HEK293 (cell line): ENCODE data around the gene ARHGAP21.

ENCODE experiments used
- CTCF ChIA-PET: fragments of 350-600 bp; formaldehyde crosslinking; extraction: SDS; loops from one replicate; lab custom pipeline; 2021; ENCODE audit warnings: antibody characterized with exemption; lab: Yijun Ruan, JAX
- POLR2A ChIA-PET: fragments of 300-600 bp; formaldehyde crosslinking; extraction: SDS; loops from one replicate; lab custom pipeline; 2020; ENCODE audit warnings: antibody characterized with exemption, inconsistent platforms; lab: Yijun Ruan, JAX
- H3K27ac ChIP-seq: fragments of 200-500 bp; sonication (Bioruptor generic); 2 replicates; pipeline ENCODE4 v1.5.1; 2014; ENCODE audit warnings: low read depth, low read length, control low read depth, inconsistent platforms; ENCODE audit errors: extremely low read depth
- H3K36me3 ChIP-seq, 2 experiments: fragments of 200-500 bp in 1 of 2; sonication (Bioruptor generic) in 1 of 2; 1 replicate in 1 of 2; 2 replicates in 1 of 2; pipeline ENCODE4 v1.5.1; 2014 to 2017; ENCODE audit warnings: inconsistent platforms in 2 of 2, low read length in 2 of 2; ENCODE audit not compliant: control insufficient read depth in 2 of 2, insufficient read depth in 1 of 2
- H3K4me1 ChIP-seq: fragments of 200-500 bp; sonication (Bioruptor generic); 2 replicates; pipeline ENCODE4 v1.5.1; 2014; ENCODE audit warnings: mild to moderate bottlenecking, low read length, inconsistent platforms; ENCODE audit not compliant: control insufficient read depth, insufficient read depth
- H3K4me3 ChIP-seq: 2 replicates; pipeline ENCODE4 v1.5.1; 2011; ENCODE audit warnings: low read depth, mild to moderate bottlenecking, control low read depth, low read length, moderate library complexity
- H3K9me3 ChIP-seq: fragments of 200-500 bp; sonication (Bioruptor generic); 2 replicates; pipeline ENCODE4 v1.5.1; 2014; ENCODE audit warnings: low read depth, low read length, inconsistent platforms; ENCODE audit not compliant: control insufficient read depth, insufficient read depth
- EGR2 ChIP-seq: fragments of 450-650 bp; formaldehyde crosslinking; IDR thresholded peaks from 2 replicates; pipeline ENCODE4 v1.5.1; 2016; ENCODE audit warnings: low read depth, missing biosample characterization, missing genetic modification characterization
- SCRT1 ChIP-seq: fragments of 450-650 bp; formaldehyde crosslinking; IDR thresholded peaks from 2 replicates; pipeline ENCODE4 v1.5.1; 2016; ENCODE audit warnings: missing biosample characterization, missing genetic modification characterization, borderline replicate concordance
- SP7 ChIP-seq: fragments of 450-650 bp; formaldehyde crosslinking; IDR thresholded peaks from 2 replicates; pipeline ENCODE4 v1.5.1; 2016; ENCODE audit warnings: missing biosample characterization, missing genetic modification characterization
- YY1 ChIP-seq: fragments of 450-650 bp; formaldehyde crosslinking; IDR thresholded peaks from 2 replicates; pipeline ENCODE4 v1.5.1; 2018; ENCODE audit warnings: missing biosample characterization, missing genetic modification characterization
- ZFP3 ChIP-seq: fragments of 450-650 bp; formaldehyde crosslinking; IDR thresholded peaks from 2 replicates; pipeline ENCODE4 v1.5.1; 2016; ENCODE audit warnings: low read depth, missing biosample characterization, missing genetic modification characterization
- ZFP69B ChIP-seq: fragments of 450-650 bp; formaldehyde crosslinking; IDR thresholded peaks from 2 replicates; pipeline ENCODE4 v1.5.1; 2016; ENCODE audit warnings: missing biosample characterization, missing genetic modification characterization
- ZNF169 ChIP-seq: fragments of 450-650 bp; formaldehyde crosslinking; IDR thresholded peaks from 2 replicates; pipeline ENCODE4 v1.5.1; 2016; ENCODE audit warnings: missing biosample characterization, missing genetic modification characterization
- ZNF521 ChIP-seq: fragments of 450-650 bp; formaldehyde crosslinking; IDR thresholded peaks from 2 replicates; pipeline ENCODE4 v1.5.1; 2017; ENCODE audit warnings: missing biosample characterization, mild to moderate bottlenecking, missing genetic modification characterization
- ZNF530 ChIP-seq: fragments of 450-650 bp; formaldehyde crosslinking; IDR thresholded peaks from 2 replicates; pipeline ENCODE4 v1.5.1; 2016; ENCODE audit warnings: low read depth, missing biosample characterization, missing genetic modification characterization
- ZNF560 ChIP-seq: fragments of 450-650 bp; formaldehyde crosslinking; IDR thresholded peaks from 2 replicates; pipeline ENCODE4 v1.5.1; 2017; ENCODE audit warnings: missing biosample characterization, missing genetic modification characterization, borderline replicate concordance
- ZNF624 ChIP-seq: fragments of 450-650 bp; formaldehyde crosslinking; IDR thresholded peaks from 2 replicates; pipeline ENCODE4 v1.5.1; 2017; ENCODE audit warnings: missing biosample characterization, missing genetic modification characterization
- ZNF654 ChIP-seq: fragments of 450-650 bp; formaldehyde crosslinking; IDR thresholded peaks from 2 replicates; pipeline ENCODE4 v1.5.1; 2016; ENCODE audit warnings: low read depth, missing biosample characterization, missing genetic modification characterization
- ZNF664 ChIP-seq: fragments of 450-650 bp; formaldehyde crosslinking; IDR thresholded peaks from 2 replicates; pipeline ENCODE4 v1.5.1; 2016; ENCODE audit warnings: missing biosample characterization, missing genetic modification characterization
- ZNF677 ChIP-seq: fragments of 450-650 bp; IDR thresholded peaks from 2 replicates; pipeline ENCODE4 v1.5.0; 2018; ENCODE audit warnings: missing biosample characterization, mild to moderate bottlenecking, missing genetic modification characterization, moderate library complexity
- ZNF791 ChIP-seq: fragments of 450-650 bp; formaldehyde crosslinking; IDR thresholded peaks from 2 replicates; pipeline ENCODE4 v1.5.1; 2016; ENCODE audit warnings: missing biosample characterization, missing genetic modification characterization
- ZSCAN23 ChIP-seq: fragments of 450-650 bp; formaldehyde crosslinking; IDR thresholded peaks from 2 replicates; pipeline ENCODE4 v1.5.1; 2016; ENCODE audit warnings: missing biosample characterization, missing genetic modification characterization
- TF ChIP-seq, protein P1 (sequence below): fragments of 450-650 bp; formaldehyde crosslinking; IDR thresholded peaks from 2 replicates; pipeline ENCODE4 v1.5.1; 2016; ENCODE audit warnings: missing biosample characterization, missing genetic modification characterization
- TF ChIP-seq, protein P2 (sequence below): fragments of 450-650 bp; formaldehyde crosslinking; IDR thresholded peaks from 2 replicates; pipeline ENCODE4 v1.5.1; 2016; ENCODE audit warnings: missing biosample characterization, missing genetic modification characterization
- TF ChIP-seq, protein P3 (sequence below): fragments of 450-650 bp; formaldehyde crosslinking; IDR thresholded peaks from 2 replicates; pipeline ENCODE4 v1.5.1; 2016; ENCODE audit warnings: missing biosample characterization, missing genetic modification characterization
- TF ChIP-seq, protein P4 (sequence below): fragments of 450-650 bp; formaldehyde crosslinking; IDR thresholded peaks from 2 replicates; pipeline ENCODE4 v1.5.1; 2016; ENCODE audit warnings: missing biosample characterization, missing genetic modification characterization

Gene ARHGAP21

DNA sequence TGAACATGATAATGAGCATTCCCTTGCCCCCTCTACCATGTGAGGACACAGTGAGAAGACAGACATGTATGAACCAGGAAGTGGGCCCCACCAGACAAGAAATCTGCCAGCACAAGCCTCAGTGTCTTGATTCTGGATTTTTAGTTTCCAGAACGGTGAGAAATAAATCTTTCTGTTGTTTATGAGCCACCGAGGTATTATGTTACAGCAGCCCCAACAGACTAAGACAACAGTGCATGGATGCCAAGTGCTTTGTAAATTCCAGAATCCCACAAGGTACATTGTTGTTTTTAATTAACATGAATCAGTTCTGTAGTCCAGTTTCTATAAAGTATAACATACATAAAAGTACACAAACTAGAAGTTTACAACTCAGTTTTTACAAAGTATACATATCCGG, 162.2 kb downstream of the ARHGAP21 start (continued):
- TF ChIP-seq SCRT1 (tag by site-specific recombination) (no peak), ZFP69B (0 out of 2 replicates have a peak, but pooled peaks have one; percentile 20)

DNA sequence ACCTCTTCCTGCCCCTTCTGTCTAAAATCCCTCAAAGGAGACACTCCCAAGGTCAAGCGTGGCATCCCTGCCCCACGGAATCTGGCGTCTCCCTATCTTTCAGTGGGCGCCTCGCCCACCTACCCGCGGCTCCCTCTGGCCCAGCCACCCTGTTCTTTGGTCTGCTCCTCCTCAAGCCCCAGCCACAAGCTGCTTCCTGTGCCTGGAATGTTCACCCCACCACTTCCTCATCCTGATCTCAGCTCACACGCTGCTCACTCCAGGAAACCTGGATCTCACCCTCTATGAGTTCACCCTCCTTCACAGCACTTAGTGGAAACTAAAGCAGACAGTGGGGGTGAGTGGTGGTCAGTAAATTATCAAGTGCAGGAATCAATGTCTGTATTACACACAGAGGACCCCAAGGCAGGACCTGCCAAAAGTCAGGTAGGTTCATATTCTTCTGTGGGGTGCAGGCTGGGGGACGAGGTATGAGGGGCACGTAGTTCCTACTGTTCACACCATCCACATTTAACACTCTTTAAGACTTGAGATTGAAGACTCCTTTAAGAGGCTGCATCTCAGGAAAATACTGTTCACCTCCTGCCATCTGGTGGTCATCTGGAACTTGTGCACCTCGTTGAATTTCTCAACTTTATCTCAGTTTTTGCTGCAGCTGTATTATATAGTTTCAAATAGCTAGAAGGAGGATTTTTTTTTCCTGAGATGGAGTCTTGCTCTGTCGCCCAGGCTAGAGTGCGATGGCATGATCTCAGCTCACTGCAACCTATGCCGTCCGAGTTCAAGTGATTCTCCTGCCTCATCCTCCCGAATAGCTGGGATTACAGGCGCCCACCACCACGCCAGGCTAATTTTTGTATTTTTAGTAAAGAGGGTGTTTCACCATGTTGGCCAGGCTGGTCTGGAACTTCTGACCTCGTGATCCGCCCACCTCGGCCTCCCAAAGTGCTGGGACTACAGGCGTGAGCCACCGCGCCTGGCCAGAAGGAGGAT, 166.6 kb downstream of the ARHGAP21 start:
- Histone ChIP-seq H3K9me3 (no peaks in the 10 kb centered on the region), H3K4me1 (peaks cover 8% of the 10 kb centered on the region), H3K27ac (no peak overlapping the region), H3K36me3 (no peaks in the 10 kb centered on the region), H3K4me3 (no peak overlapping the region)
- CTCF ChIA-PET, result interaction anchor here (0.6 to 2.9 kb wide), 32 partner anchors 9 to 1633 kb away, joined by 3 to 23 read pairs (median 3); no protein-coding TSS in a partner anchor
- TF ChIP-seq, protein P1, sequence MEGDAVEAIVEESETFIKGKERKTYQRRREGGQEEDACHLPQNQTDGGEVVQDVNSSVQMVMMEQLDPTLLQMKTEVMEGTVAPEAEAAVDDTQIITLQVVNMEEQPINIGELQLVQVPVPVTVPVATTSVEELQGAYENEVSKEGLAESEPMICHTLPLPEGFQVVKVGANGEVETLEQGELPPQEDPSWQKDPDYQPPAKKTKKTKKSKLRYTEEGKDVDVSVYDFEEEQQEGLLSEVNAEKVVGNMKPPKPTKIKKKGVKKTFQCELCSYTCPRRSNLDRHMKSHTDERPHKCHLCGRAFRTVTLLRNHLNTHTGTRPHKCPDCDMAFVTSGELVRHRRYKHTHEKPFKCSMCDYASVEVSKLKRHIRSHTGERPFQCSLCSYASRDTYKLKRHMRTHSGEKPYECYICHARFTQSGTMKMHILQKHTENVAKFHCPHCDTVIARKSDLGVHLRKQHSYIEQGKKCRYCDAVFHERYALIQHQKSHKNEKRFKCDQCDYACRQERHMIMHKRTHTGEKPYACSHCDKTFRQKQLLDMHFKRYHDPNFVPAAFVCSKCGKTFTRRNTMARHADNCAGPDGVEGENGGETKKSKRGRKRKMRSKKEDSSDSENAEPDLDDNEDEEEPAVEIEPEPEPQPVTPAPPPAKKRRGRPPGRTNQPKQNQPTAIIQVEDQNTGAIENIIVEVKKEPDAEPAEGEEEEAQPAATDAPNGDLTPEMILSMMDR (tag by site-specific recombination), result peak; percentile 18; the same call in 1 of the 2 replicates
- TF ChIP-seq SP7 (tag by site-specific recombination) (no peak), EGR2 (tag by site-specific recombination) (0 out of 2 replicates have a peak, but pooled peaks have one; percentile 12), ZNF654 (tag by site-specific recombination) (peak; percentile 83), ZNF664 (tag by site-specific recombination) (peak; percentile 73), ZNF791 (no peak)
- TF ChIP-seq, protein P2, sequence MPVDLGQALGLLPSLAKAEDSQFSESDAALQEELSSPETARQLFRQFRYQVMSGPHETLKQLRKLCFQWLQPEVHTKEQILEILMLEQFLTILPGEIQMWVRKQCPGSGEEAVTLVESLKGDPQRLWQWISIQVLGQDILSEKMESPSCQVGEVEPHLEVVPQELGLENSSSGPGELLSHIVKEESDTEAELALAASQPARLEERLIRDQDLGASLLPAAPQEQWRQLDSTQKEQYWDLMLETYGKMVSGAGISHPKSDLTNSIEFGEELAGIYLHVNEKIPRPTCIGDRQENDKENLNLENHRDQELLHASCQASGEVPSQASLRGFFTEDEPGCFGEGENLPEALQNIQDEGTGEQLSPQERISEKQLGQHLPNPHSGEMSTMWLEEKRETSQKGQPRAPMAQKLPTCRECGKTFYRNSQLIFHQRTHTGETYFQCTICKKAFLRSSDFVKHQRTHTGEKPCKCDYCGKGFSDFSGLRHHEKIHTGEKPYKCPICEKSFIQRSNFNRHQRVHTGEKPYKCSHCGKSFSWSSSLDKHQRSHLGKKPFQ, result peak; percentile 83
- POLR2A ChIA-PET, result no interaction called here

DNA sequence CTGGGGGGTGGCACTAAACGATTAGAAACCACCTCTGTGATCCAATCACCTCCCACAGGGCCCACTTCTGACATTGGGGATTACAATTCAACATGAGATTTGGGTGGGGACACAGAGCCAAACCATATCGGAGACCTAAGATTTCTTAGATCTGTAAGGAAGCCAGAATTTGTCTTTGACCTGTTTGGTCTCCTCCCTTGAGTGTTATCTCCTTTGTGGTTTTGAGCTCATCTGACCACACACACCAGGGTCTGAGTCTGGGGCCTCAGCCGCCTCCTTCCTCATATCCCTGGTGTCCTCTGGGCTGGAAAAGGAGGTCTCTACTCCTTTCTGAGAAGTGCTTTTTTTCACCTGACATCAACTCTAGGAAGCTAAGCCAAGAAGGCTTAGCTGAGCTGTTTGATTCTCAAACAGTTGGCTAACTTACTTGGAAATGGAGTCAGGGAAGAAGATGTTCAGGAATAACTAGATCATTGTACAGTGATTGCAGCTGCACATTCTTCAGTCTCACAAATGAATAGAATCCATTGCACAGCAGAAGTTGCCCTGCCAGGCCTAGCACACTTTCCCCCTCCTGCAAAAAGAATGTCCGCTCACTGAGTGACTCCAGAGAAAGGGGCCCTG, 167.4 kb downstream of the ARHGAP21 start:
- Histone ChIP-seq H3K9me3 (no peaks in the 10 kb centered on the region), H3K27ac (no peak overlapping the region), H3K4me3 (no peak overlapping the region), H3K4me1 (peaks cover 4% of the 10 kb centered on the region), H3K36me3 (no peaks in the 10 kb centered on the region)
- ChIA-PET POLR2A (no interaction called here), CTCF (interaction anchor here (0.6 to 1.5 kb wide), 10 partner anchors 14 to 900 kb away, joined by 3 to 4 read pairs (median 3); no protein-coding TSS in a partner anchor)
- TF ChIP-seq, protein P3, sequence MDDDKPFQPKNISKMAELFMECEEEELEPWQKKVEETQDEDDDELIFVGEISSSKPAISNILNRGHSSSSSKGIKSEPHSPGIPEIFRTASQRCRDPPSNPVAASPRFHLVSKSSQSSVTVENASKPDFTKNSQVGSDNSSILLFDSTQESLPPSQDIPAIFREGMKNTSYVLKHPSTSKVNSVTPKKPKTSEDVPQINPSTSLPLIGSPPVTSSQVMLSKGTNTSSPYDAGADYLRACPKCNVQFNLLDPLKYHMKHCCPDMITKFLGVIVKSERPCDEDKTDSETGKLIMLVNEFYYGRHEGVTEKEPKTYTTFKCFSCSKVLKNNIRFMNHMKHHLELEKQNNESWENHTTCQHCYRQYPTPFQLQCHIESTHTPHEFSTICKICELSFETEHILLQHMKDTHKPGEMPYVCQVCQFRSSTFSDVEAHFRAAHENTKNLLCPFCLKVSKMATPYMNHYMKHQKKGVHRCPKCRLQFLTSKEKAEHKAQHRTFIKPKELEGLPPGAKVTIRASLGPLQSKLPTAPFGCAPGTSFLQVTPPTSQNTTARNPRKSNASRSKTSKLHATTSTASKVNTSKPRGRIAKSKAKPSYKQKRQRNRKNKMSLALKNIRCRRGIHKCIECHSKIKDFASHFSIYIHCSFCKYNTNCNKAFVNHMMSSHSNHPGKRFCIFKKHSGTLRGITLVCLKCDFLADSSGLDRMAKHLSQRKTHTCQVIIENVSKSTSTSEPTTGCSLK (tag by site-specific recombination), result no peak
- TF ChIP-seq, protein P4, sequence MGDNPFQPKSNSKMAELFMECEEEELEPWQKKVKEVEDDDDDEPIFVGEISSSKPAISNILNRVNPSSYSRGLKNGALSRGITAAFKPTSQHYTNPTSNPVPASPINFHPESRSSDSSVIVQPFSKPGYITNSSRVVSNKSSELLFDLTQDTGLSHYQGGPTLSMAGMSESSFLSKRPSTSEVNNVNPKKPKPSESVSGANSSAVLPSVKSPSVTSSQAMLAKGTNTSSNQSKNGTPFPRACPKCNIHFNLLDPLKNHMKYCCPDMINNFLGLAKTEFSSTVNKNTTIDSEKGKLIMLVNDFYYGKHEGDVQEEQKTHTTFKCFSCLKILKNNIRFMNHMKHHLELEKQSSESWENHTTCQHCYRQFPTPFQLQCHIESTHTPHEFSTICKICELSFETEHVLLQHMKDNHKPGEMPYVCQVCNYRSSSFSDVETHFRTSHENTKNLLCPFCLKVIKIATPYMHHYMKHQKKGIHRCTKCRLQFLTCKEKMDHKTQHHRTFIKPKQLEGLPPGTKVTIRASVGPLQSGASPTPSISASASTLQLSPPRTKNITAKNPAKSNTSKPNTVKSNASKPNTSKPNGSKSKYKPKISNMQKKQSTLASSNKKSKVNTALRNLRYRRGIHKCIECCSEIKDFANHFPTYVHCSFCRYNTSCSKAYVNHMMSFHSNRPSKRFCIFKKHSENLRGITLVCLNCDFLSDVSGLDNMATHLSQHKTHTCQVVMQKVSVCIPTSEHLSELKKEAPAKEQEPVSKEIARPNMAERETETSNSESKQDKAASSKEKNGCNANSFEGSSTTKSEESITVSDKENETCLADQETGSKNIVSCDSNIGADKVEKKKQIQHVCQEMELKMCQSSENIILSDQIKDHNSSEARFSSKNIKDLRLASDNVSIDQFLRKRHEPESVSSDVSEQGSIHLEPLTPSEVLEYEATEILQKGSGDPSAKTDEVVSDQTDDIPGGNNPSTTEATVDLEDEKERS, result no peak
- TF ChIP-seq ZSCAN23 (tag by site-specific recombination) (no peak), YY1 (tag by site-specific recombination) (no peak), ZNF169 (tag by site-specific recombination) (no peak), ZNF560 (no peak), ZNF677 (tag by site-specific recombination) (no peak), ZFP3 (tag by site-specific recombination) (no peak), ZNF624 (no peak), ZNF521 (tag by site-specific recombination) (no peak), ZNF530 (tag by site-specific recombination) (no peak)
